ENCODE measurements around the gene LRMDA.

DNA sequence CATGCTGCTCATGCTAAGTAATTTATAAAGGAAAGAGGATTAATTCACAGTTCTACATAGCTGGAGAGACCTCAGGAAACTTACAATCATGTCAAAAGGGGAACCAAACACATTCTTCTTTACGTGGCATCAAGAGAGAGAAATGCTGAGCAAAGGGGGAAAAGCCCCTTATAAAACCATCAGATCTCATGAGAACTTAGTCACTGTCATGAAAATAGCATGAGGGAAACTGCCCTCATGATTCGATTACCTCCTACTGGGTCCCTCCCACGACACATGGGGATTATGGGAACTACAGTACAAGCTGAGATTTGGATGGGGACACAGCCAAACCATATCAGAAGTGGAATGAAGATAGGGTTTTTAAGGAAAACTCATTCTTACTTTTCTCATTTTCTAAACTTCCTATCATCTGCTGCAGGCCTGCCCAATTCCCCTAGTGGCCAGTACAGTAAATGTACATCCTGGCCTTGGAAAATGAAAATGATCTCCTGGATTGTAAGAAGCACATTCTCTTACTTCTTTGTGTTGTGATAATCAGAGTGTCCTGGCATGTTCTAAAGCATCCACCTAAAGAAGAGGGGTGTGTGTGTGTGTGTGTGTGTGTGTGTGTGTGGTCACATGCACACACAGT is 421.5 kb downstream of the LRMDA start:
- peak; percentile 33; the same call in 1 of the 2 replicates for TF ChIP-seq CTCF (conservative IDR thresholded peaks at IDR 0.05; ENCODE audit: low read depth, low read length)
- TF ChIP-seq EZH2 (IDR thresholded peaks at IDR 0.05; ENCODE audit: borderline replicate concordance, low read depth, low read length, poor library complexity, severe bottlenecking) = no peak
